SU-DHL-6 (cell line): ENCODE measurements around the gene MR1.

Experiments
- H2AFZ ChIP-seq: fragments of 200-600 bp; sonication (generic); 2 replicates; pipeline ENCODE4 v1.6.1; 2014; ENCODE audit warnings: low read depth, mild to moderate bottlenecking, moderate library complexity, mixed read lengths, antibody characterized with exemption, low read length; ENCODE audit not compliant: severe bottlenecking
- H3F3A ChIP-seq: fragments of 200-600 bp; shearing (Covaris generic); 2 replicates; pipeline ENCODE4 v1.6.0; 2016; ENCODE audit warnings: antibody characterized with exemption, mild to moderate bottlenecking; ENCODE audit not compliant: insufficient read depth
- H3K27ac ChIP-seq: fragments of 200-600 bp; sonication (generic); 2 replicates; pipeline ENCODE4 v1.5.1; 2016; ENCODE audit warnings: low read depth, mild to moderate bottlenecking, low read length, moderate library complexity, mixed read lengths
- H3K27me3 ChIP-seq: fragments of 200-600 bp; sonication (generic), shearing (Covaris generic); 2 replicates; pipeline ENCODE4 v1.6.0; 2014; ENCODE audit warnings: mild to moderate bottlenecking, low read length
- H3K36me3 ChIP-seq: fragments of 200-600 bp; sonication (generic); 2 replicates; pipeline ENCODE4 v1.6.1; 2014; ENCODE audit warnings: mild to moderate bottlenecking, low read length, mixed read lengths
- H3K4me2 ChIP-seq: fragments of 300-600, 200-600 bp; shearing (Covaris generic), sonication (generic); 2 replicates; pipeline ENCODE4 v1.6.0; 2014; ENCODE audit warnings: low read length, low read depth, mild to moderate bottlenecking; ENCODE audit not compliant: poor library complexity, severe bottlenecking
- H3K4me3 ChIP-seq: fragments of 200-600 bp; sonication (generic); 2 replicates; pipeline ENCODE4 v1.5.1; 2014; ENCODE audit warnings: antibody characterized with exemption, low read length, mild to moderate bottlenecking, mixed read lengths; ENCODE audit not compliant: insufficient read depth, poor library complexity, severe bottlenecking
- H3K79me2 ChIP-seq: fragments of 200-600 bp; sonication (generic); 2 replicates; pipeline ENCODE4 v1.6.1; 2014; ENCODE audit warnings: mild to moderate bottlenecking, low read length, moderate library complexity; ENCODE audit not compliant: insufficient read depth
- H3K9ac ChIP-seq: fragments of 200-600 bp; sonication (generic); 2 replicates; pipeline ENCODE4 v1.7.0; 2014; ENCODE audit warnings: mild to moderate bottlenecking, low read length
- H3K9me2 ChIP-seq: fragments of 200-600 bp; sonication (generic); replicated peaks from 2 replicates; pipeline ENCODE4 v1.6.1; 2014; ENCODE audit warnings: low read length; ENCODE audit not compliant: insufficient read depth
- H3K9me3 ChIP-seq: fragments of 200-600 bp; sonication (generic); 2 replicates; pipeline ENCODE4 v1.6.1; 2014; ENCODE audit warnings: low read length, mixed read lengths; ENCODE audit not compliant: insufficient read depth
- H4K20me1 ChIP-seq: fragments of 200-600 bp; sonication (generic); 2 replicates; pipeline ENCODE4 v1.6.1; 2014; ENCODE audit warnings: low read depth, mild to moderate bottlenecking, antibody characterized with exemption, low read length, moderate library complexity, mixed read lengths
- CTCF ChIP-seq: fragments of 200-600 bp; sonication (generic); IDR thresholded peaks from one replicate; pipeline ENCODE4 v1.5.1; 2017; ENCODE audit warnings: antibody characterized with exemption, mild to moderate bottlenecking, low read length, moderate library complexity; ENCODE audit not compliant: insufficient read depth, poor library complexity, severe bottlenecking
- EZH2phosphoT487 ChIP-seq: fragments of 200-600 bp; sonication (generic), shearing (Covaris generic); conservative IDR thresholded peaks from 2 replicates; pipeline ENCODE4 v1.6.1; 2018; ENCODE audit warnings: mild to moderate bottlenecking, antibody characterized with exemption, low read length, moderate library complexity, mixed read lengths

MR1 gene

GRCh38 chr1:181091309-181092040 lies 57.7 kb downstream of the MR1 start:
- H3K9me3 ChIP-seq: no peaks in the 10 kb centered on the region
- H3K4me3 ChIP-seq: no peak overlapping the region
- peaks cover 9% of the 10 kb centered on the region; the same call in 1 of the 2 replicates for H4K20me1 ChIP-seq
- H3K27ac ChIP-seq: no peak overlapping the region
- H3K79me2 ChIP-seq: peaks cover 15% of the 10 kb centered on the region
- no peak overlapping the region for H3K9ac ChIP-seq
- TF ChIP-seq EZH2phosphoT487: no peak
- TF ChIP-seq CTCF: no peak
- H3K9me2 ChIP-seq: no peaks in the 10 kb centered on the region
- 0 out of 2 replicates have a peak, but pooled peaks cover 10% of the 10 kb centered on the region for H3K36me3 ChIP-seq
- H3K27me3 ChIP-seq: no peaks in the 10 kb centered on the region
- peak overlapping the region; percentile 89 for H3K4me2 ChIP-seq
- no peak overlapping the region for H2AFZ ChIP-seq
- H3F3A ChIP-seq: peaks cover 16% of the 10 kb centered on the region

GRCh38 chr1:181092056-181092455 lies 58.3 kb downstream of the MR1 start:
- Histone ChIP-seq H3K9ac (no peak overlapping the region), H3K36me3 (0 out of 2 replicates have a peak, but pooled peaks cover 10% of the 10 kb centered on the region), H3K4me3 (no peak overlapping the region), H2AFZ (no peak overlapping the region), H4K20me1 (peaks cover 9% of the 10 kb centered on the region; the same call in 1 of the 2 replicates), H3K4me2 (peak overlapping the region; percentile 89), H3K9me3 (no peaks in the 10 kb centered on the region), H3F3A (peaks cover 16% of the 10 kb centered on the region), H3K27ac (no peak overlapping the region), H3K79me2 (peaks cover 15% of the 10 kb centered on the region), H3K27me3 (no peaks in the 10 kb centered on the region), H3K9me2 (no peaks in the 10 kb centered on the region)
- TF ChIP-seq CTCF: no peak
- no peak for TF ChIP-seq EZH2phosphoT487

- H3K9me3 ChIP-seq: no peaks in the 10 kb centered on the region
- H3K9me2 ChIP-seq: no peaks in the 10 kb centered on the region
- H3K9ac ChIP-seq: no peak overlapping the region
- peaks cover 9% of the 10 kb centered on the region; the same call in 1 of the 2 replicates for H4K20me1 ChIP-seq
- H3F3A ChIP-seq: peaks cover 13% of the 10 kb centered on the region; the same call in 1 of the 2 replicates
- H2AFZ ChIP-seq: no peak overlapping the region
- TF ChIP-seq CTCF: no peak
- TF ChIP-seq EZH2phosphoT487: no peak
- no peak overlapping the region for H3K4me2 ChIP-seq
- H3K27me3 ChIP-seq: no peaks in the 10 kb centered on the region
- H3K79me2 ChIP-seq: peaks cover 15% of the 10 kb centered on the region
- H3K36me3 ChIP-seq: 0 out of 2 replicates have a peak, but pooled peaks cover 10% of the 10 kb centered on the region
- H3K27ac ChIP-seq: no peak overlapping the region
- no peak overlapping the region for H3K4me3 ChIP-seq
Observed at GRCh38 chr1:181092883-181093458, 59.2 kb downstream of the MR1 start.
